CD4-positive, alpha-beta T cell treated with Interferon gamma for 1 hour (primary cell): ENCODE measurements around the gene CCDC157.

Experiments
- DNase-seq: peaks from one replicate; pipeline ENCODE4 v3.0.0-alpha.2; 2020

Gene CCDC157

DNA sequence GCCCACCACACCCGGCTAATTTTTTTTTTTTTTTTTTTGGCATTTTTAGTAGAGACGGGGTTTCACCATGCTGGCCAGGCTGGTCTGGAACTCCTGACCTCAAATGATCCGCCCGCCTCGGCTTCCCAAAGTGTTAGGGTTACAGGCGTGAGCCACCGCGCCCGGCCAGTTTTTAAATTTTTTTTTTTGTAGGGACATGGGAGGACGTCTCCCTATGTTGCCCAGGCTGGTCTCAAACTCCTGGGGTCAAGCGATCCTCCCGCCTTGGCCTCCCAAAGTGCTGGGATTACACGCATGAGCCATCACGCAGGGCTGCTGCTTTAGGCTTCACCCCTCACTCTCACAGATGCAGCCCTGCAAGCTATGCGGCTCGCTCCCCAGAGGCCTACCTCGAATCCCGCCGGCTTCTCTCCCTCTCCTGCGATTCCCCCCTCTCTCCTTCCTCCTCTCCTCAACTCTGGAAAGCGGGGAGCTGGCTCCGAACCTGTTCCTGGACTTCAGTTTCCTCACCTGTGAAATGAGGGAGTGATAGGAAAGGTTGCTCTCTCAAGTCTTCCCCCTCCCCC, 926 bp downstream of the CCDC157 start:
- no peak for DNase-seq

DNA sequence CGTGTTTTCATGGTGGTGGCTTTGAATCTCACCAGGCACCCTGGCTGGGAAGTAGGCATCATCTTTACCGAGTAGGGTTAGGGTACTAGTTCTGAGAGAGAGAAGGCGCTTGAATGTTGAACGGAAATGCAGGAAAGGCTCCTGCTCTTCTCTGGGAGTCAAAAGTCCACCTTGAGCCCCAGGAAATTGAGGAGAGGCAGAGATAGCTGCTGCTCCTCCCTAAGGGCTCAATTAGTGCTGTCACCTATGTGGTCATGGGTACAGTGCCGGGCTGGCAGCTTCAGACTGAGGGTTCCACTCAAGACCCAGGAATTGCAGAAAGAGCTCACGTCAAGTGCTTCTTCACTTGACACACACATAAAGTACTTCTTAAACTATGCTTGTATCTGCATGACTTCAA, 1.7 kb downstream of the CCDC157 start:
- DNase-seq = no peak

DNA sequence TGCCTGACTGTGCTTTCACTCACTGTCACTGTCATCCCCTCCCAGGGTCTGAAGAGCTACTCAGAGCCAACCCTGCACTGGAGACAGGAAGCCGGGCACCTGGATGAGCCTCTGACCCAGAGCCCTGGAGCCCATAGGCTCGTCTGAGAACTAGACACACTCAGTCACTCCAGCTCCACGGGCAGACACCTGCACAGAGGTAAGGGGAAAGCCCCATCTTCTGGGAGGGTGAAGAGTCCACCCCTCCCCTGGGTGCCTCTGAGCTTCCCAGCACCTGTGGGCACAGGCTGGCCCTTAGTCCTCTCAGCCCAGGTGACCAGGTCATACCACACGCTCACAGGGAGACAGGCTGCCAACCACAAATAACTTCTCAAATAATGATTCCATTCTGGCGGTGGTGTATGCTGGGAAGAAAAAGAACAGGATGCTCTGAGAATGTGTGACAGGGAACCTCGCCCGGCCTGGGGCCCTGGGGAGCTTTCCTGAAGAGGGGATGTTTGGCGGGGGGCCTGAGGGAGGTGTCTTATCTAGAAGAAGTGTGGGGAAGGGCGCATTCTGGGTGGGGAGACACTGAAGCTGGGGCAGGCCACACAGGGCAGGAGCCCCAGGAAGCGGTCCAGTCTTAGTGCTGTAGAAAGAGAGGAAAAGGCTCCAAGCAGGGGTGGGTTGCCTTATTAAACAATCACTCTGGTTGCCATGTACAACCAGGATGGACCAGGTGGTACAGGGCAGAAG, 5.3 kb downstream of the CCDC157 start:
- no peak for DNase-seq

DNA sequence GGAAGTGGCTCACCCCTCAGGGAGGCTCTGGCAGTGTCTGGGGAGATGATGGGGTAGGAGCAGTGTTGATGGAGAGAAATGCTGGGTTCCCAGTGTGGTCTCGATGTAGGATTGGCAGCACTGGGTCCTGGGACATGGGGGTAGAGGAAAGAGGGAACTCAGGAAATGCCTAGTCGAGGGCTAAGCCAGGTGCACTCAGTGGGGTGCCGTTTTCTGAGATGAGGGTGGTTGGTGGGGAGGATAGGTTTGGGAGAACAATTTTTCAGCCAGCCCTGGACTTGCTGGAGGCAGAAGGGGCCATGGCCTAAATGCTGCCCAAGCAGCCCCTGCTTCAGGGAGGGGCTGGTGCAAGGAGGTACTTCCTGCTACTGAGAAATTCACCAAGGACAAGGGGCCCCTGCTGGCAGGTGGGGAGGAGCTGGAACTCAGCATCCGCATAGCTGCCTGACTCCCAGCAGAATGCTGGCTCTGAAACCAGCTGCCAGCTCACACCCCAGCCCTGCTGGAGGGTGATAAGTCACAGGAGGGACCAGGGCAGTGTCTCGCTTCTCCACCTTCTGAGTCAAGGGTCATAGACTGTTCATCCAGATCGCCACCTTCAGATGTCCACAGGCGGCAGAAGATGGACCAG, 6.0 kb downstream of the CCDC157 start:
- no peak for DNase-seq

DNA sequence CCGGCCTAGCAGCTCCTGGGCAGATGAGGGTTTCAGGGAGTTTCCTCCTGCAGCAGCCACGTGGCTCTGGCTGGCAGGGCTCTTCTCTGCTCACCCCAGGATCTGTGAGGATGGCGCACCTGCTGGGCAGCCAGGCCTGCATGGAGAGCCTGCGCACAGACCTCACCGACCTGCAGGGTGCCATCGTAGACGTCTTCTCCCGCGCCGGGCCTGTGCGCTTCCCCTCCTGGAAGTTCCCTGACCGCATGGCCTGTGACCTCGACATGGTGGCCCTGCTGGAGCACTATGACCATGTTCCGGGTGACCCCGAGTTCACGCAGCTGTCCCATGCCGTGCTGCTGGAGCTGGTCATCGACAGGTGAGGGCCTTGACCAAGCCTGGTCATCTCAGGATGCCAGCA, 9.1 kb downstream of the CCDC157 start:
- no peak for DNase-seq

DNA sequence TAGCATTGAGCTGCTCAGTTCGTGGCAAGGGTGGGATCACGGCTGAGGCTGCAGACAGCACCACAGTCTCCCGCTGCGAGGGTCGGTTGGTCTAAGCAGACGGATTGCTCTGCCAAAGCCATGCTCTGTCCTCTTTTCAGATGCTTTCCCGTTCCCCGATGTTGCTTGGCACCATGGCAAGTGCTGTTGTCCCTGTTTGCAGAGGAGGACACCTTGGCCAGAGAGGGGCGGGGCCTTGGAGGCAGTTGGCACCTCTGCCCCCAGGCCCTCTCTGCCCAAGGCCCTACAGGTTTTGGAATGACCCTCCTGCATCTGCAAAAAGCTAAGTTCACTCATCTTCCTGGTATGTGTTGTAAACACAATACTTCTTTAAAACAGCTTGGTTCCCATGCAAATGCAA, 11.6 kb downstream of the CCDC157 start:
- DNase-seq = no peak

DNA sequence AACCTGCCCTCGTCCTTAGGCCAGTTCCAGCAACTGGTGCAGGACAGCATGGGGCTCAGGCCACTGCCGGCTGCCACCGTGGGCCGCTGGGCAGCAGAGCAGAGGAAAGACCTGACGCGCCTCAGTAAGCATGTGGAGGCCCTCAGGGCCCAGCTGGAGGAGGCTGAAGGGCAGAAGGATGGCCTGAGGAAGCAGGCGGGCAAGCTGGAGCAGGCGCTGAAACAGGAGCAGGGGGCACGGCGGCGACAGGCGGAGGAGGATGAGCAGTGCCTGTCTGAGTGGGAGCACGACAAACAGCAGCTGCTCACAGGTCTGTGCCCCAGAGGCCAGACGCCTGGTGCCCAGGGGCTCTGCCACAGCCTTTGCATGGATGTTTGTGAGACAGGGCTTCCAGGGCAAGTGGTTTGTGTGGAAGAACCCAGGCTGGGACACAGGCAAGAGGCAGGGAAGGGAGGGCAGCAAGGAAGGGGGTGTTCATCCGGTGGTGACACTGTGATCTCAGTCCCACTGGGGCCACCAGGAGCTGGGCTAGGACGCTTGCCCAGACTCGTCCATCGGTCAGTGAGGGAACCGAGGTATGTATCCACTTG, 13.9 kb downstream of the CCDC157 start:
- no peak for DNase-seq

DNA sequence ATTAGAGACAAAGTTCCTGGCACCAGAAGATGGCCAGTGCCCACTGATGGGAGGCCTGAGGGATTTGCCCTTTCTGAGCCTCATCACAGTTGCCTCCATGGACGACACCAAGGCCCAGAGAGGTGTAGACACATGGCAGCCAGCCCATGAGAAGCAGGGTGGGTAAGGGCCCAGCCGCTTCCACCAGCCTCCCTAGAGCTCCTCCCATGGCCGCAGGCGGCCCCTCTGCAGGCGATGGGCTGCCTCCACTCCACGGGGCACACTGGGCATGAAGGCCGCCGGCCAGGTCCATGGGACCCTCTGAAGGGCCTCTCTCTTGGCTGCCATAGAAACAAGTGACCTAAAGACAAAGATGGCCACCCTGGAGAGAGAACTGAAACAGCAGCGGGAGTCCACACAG, 14.5 kb downstream of the CCDC157 start:
- no peak for DNase-seq

DNA sequence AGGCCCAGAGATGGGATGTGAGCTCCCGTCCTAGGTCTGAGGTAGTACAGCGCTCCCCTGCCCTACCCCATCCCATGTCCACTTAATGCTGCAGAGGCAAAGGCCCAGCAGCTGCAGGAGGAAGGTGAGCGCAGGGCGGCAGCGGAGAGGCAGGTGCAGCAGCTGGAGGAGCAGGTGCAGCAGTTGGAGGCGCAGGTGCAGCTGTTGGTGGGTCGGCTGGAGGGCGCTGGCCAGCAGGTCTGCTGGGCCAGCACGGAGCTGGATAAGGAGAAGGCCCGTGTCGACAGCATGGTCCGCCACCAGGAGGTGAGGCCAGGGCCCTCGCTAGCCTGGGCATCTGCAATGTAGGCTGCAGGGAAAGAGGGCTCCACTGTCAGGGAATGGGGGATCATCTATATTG, 15.2 kb downstream of the CCDC157 start:
- no peak for DNase-seq

DNA sequence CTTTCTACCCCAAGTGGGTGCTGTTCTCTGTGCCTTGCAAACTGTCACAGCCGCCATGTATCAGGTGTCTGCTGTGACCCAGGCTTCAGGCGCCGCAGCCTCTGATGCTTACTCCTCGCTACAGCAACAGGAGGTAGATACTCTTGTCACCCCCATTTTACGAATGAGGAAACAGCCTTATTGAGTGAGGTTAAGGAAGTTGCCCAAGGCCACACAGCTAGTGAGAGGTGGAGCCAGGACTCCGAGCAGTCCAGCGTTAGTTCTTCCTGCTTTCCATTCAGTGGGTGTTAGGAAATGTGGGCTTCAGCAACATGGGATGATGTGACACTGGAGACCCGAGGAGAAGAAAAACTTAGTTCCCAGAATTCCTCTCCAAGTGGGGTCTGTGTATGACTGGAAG, 16.1 kb downstream of the CCDC157 start:
- DNase-seq = no peak

DNA sequence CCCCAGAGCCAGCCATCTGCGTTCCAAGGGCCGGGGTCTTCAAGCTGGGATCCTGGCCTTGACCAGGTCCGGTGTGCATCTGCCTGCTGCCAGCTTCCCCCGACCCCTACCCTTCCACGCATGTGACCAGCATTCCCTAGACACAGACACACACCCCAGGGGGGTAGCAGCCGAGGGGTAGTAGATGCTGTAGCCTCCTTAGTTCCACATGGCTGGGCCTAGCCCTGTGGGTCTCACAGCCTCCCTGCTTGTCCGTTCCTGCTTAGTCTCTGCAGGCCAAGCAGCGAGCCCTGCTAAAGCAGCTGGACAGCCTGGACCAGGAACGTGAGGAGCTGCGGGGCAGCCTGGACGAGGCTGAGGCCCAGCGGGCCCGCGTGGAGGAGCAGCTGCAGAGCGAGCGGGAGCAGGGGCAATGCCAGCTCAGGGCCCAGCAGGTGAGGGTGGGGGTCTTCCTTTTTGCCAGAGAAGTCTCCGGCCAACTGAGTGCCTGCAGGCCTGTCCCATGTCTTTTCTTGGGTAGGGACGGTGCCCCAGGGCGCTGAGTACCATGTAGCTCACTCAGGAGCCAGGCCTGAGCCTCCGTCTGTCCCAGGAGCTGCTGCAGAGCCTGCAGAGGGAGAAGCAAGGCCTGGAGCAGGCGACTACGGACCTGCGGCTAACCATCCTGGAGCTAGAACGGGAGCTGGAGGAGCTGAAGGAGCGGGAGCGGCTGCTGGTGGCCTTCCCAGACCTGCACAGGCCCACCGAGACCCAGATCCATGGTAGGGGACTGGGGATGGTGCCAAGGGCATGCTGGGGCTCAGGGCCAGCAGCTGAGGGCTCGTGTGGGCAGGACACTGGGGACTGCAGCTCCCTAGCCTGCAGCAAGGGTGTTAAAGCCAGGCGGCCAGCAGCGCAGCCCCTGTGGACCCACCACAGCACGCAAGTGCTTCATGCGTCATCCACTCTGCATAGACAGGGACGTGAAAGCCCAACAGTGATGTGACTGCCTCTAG, 16.8 kb downstream of the CCDC157 start:
- no peak for DNase-seq

DNA sequence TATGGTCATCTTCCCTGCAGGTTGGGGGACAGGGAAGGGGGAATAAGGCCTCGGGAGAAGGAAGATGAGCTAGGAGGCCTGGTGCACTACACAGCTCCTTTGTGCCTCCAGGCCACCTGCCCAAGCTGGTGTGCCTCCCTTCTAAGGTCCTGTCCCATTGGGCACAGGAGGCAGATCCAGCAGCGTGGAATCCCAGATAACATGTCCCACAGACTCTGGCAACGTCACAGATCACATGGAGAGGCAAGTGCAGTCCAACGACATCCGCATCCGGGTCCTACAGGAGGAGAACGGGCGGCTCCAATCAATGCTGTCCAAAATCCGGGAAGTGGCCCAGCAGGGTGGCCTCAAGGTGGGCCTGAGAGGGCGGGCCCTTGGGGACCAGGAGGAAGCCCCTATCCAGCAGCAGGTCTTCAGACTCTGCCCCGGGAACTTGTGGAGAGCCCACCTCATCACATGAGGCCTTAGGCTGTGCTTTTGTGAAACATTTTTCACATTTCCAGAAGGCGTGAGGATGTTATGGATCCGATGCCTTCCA, 18.6 kb downstream of the CCDC157 start:
- DNase-seq = no peak

DNA sequence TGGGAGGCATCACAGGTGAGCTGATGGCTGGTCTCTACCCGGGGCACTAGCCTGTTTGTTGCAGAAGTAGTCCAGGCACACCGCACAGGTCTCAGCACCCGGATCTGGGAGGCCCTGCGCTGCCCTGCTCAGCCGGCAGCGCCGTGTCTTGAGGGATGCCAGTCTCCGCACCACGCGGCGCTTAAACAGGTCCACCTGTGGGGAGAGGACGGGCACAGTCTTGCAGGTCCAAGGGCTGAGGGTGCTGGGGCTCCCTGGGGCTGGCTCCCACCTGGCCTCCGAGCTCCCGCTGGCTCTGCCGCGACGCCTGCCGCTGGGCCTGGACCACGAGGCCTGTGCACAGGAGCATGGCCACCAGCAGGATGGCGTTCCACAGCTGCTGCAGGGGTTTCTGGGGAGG, 23.2 kb downstream of the CCDC157 start:
- DNase-seq = no peak

DNA sequence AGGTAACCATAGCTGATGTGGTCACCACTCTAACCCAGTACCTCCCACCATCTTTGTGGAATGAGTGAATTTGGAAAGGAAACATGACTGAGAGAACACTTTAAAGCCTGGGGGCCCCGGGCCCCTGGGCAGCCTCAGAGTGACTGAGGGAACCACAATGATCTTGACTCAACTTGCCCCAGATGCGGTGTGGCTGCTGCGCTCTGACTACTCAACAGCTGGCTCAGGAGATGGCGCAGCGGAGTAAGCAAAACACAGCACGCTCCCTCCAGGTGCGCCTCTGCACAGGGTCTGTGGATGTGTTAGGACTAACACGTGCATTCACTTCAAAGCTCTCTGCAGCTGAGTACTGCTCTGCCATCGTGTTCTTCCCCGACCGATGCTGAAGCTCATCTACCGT, 24.5 kb downstream of the CCDC157 start:
- DNase-seq = no peak

DNA sequence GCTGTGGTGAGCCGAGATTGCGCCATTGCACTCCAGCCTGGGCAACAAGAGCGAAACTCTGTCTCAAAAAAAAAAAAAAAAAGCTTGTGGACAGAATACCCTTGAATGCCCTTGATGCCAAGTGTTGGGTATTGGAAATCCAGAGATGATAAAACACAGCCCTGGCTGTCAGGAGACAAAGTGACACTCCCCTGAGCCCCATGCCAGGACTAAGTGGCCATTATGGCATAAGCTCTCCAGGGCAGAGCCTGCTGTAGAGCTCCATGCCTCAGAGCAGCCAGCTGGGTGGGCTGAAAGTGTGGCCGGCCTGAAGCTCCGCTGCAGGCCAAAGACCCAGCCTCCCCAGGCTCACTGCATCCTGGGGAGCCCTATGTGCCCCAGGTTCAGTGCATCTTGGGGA, 25.5 kb downstream of the CCDC157 start:
- no peak for DNase-seq

DNA sequence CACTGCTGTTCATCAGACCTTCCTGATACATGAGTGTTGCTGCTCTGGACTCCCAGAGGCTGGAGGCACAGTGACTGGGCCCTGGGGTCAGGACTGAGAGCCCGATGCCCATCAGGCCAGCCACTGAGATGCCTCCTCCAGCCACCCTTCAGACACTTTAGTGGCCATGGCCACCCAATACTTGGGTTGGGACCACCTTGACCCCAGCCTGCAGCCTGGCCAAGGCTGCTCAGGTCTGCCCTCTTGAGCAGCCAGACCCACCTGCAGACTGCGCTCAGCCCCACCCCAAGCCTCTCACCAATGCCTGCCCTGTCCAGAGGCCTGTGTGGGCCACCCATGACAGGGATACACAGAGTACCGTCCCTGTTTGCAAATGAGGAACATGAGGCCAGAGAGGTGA, 26.3 kb downstream of the CCDC157 start:
- no peak for DNase-seq

DNA sequence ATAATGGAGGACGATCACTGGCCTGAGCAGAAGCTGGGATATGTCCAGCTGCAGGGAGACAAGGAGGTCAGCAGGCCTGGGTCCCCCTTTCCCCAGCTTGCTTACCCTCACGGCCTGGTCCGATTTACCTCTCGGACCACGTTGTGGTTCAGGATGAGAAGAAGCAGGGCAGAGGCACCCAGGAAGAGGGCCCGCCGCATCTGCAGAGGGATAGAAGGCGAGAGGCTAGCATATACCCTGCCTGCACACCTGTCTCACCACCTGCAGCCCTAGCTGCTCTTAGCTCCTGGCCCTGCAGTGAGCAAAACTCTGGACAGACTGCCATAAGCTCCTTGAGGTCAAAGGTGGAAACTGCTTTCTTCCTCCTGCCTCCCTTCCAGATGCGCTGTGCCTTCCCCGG, 29.1 kb downstream of the CCDC157 start:
- no peak for DNase-seq

DNA sequence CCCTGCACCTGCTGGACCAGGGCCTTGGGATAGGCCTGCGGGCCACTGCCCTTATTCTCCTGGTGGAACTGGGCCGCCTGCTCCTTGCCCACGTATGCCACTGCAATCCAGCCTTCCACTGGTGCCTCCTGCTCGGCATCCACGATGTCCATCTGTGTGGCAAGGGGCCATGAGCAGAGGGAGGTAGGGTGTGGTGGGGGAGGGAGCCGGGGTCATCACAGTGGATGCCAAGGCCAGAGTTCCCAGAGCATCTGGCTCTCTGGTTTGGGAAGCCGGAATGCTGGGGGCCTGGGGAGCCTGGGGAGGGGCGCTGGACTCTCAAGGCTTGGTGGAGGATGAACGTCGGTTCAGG, 29.8 kb downstream of the CCDC157 start:
- DNase-seq = no peak

DNA sequence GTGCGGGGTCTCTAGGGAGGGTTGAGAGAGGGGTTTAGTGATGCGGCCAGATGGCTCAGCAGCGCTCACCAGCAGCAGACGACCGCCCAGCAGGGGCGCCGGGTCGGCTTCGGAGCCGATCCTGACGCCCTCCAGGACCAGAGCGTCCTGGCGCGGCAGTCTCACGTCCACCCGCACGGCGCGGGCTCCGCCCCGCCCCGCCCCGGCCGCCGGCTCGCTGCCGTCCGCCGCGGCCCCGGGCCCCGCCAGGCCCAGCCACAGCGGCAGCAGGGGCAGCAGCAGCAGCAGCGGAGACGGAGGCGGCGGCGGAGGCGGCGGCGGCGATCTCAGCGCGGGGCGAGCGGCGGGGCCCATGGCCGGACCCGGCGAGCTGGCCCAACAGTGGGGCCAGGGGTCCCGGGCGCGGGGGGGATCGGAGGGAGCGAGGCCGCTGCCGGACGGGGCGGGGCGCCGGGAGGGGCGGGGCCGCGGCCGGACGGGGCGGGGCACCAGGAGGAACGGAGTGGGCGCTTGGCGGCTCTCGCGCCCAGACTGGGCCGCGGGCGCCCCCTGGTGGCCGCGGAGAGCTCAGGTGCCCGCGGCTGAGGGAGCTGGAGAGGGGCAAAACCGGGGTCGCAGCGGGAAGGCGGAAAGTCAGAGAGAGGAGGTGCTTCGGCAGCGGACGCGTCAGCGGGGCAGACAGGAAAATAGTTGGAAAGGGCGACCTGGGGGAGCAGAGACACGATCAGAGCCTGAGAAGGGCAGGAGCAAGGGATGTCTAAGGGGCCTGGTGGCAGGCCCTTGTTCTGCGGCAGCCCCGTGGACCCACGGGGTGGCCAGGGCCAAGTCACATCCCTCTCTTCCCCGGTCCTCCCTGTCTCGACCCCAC, 30.4 kb downstream of the CCDC157 start, which contains the start of gene RNF215:
Gene RNF215, minus strand, starts transcription at position 452 of the 868 bp plus-strand sequence. Its CDS starts 98 bp downstream, at position 354.
- peak; percentile 78 for DNase-seq

DNA sequence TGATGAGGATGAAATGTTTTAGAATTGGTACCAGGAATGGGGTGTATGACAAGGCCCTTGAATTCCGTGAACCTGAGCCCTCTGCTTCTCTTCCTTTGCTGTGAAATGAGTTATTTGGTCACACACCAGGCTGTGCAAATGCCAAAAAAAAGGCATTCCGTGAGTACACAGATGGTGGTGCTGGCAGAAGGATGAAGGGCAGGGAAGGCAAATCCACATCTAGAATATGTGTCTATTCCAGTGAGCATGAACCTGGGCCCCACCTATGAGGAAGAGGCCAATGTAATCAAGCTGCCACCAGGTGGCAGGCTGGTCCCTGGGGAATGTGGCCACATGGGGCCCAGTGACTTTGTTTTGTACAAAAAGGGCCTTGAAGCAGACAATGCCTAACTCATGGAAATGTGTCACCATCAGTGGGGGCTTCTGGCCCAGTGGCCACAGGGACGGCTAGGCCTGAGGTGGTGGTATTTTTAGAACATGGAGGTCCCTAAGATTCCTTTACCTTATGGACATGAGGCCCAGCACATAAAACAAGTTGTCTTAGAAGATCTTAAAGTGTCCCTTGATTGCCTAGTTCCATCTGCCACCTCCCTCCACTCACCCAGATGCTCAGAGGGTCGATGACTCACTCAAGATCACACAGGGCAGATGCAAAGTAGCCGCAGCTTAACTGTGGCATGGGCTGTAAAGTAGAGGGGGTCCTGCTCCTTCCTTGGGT, 34.3 kb downstream of the CCDC157 start:
- DNase-seq = peak; percentile 80
